ENCODE results near the gene GLP2R.

The GLP2R gene

DNA sequence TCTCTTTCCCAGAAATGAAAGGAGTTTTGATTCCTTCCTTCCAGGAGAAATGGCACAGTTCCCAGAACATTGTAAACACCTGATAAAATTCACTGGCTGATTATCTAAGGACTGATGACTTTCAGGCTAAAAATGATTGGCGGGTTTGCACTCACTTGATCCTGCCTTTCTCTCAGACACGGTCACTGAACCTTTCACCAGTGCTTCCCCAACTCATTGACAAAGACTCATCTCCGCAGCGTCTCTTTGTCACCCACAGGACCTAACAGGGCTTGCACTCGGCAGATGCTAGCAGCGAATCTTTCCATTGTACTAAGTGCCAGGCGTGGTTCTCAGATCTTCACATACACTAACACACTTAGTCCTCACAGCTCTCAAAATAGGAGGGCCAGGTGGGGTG lies 27.0 kb upstream of the GLP2R start:
- Mint-ChIP-seq H3K4me3 (no peak overlapping the region), H3K4me1 (no peaks in the 10 kb centered on the region), H3K9me3 (peaks cover under 1% of the 10 kb centered on the region), H3K27ac (no peak overlapping the region), H3K36me3 (ENCODE audit: low read depth) (no peaks in the 10 kb centered on the region), H3K27me3 (ENCODE audit: low read depth, poor library complexity) (peaks cover 32% of the 10 kb centered on the region)
- no peak for DNase-seq
- TF ChIP-seq, protein P1, sequence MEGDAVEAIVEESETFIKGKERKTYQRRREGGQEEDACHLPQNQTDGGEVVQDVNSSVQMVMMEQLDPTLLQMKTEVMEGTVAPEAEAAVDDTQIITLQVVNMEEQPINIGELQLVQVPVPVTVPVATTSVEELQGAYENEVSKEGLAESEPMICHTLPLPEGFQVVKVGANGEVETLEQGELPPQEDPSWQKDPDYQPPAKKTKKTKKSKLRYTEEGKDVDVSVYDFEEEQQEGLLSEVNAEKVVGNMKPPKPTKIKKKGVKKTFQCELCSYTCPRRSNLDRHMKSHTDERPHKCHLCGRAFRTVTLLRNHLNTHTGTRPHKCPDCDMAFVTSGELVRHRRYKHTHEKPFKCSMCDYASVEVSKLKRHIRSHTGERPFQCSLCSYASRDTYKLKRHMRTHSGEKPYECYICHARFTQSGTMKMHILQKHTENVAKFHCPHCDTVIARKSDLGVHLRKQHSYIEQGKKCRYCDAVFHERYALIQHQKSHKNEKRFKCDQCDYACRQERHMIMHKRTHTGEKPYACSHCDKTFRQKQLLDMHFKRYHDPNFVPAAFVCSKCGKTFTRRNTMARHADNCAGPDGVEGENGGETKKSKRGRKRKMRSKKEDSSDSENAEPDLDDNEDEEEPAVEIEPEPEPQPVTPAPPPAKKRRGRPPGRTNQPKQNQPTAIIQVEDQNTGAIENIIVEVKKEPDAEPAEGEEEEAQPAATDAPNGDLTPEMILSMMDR (IDR thresholded peaks at IDR 0.05) = no peak

DNA sequence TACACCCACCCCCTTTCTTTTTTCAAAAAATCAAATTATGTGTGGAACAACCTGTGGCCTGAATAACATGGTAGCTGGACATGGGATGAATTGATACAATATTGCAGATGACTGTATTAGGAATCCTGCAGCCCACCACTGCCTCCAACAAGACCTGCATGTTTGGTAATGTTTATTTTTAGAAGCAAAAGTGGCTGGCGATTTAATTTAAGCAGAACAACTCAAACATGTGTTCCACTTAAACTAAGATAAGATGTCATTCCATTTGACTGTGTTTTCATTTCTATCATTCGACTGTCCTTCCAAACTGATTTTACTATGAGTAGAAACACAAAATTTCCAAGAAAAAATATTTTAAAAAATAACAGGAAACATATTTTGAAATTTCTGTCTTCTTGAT lies 24.2 kb upstream of the GLP2R start:
- no peak overlapping the region for H3K27ac Mint-ChIP-seq

DNA sequence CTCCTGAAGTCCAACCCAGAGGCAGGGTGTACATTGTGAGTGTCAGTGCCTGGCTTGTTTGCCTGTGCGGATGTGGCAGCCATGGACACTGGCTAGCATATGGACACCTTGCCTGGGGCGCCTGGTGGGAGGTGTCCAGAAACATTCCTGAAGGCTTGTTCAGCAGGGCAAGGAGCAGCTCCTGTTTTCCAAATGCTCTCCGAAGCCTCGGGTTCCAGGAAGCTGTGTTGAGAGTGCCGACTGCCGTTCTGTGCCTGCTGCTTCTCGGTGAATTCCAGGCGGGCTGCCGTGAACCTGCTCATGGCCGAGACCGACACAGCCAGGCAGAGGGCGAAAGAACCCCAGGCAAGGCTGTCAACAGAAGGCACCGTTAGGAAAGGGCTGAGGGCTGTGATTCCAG lies 23.4 kb upstream of the GLP2R start:
- DNase-seq = no peak
- TF ChIP-seq, protein P1 (IDR thresholded peaks at IDR 0.05) = no peak
- H3K27me3 Mint-ChIP-seq (ENCODE audit: low read depth, poor library complexity) = peaks cover 14% of the 10 kb centered on the region
- peaks cover 4% of the 10 kb centered on the region for H3K36me3 Mint-ChIP-seq (ENCODE audit: low read depth)
- no peak overlapping the region for H3K27ac Mint-ChIP-seq
- H3K4me1 Mint-ChIP-seq = peaks cover 10% of the 10 kb centered on the region
- H3K9me3 Mint-ChIP-seq = peaks cover 20% of the 10 kb centered on the region
- H3K4me3 Mint-ChIP-seq = no peak overlapping the region

More for the DNA sequence above, 24.2 kb upstream of the GLP2R start:
- Mint-ChIP-seq H3K36me3 (ENCODE audit: low read depth) (peaks cover 4% of the 10 kb centered on the region), H3K4me3 (no peak overlapping the region), H3K9me3 (peaks cover 20% of the 10 kb centered on the region), H3K27me3 (ENCODE audit: low read depth, poor library complexity) (peaks cover 19% of the 10 kb centered on the region), H3K4me1 (peaks cover 8% of the 10 kb centered on the region)
- TF ChIP-seq, protein P1 (IDR thresholded peaks at IDR 0.05) = no peak
- DNase-seq = no peak

DNA sequence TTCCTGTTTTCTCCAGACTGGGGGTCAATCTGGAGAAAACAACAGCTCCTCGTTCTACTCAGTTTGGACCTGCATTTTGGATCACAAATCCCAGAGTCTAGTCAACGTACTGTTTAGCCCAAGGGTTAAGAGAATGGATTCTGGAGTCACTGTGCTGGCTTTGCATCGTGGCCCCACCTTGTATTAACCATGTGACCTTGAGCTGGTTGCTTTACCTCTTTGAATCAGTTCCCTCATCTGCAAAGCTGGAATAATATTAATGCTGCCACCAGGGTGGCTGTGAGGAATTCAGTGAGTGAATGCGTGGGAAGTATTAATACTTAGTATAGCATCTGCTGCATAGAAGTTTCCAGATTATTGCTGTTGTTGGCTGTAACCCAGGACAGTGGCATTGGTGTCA lies 23.0 kb upstream of the GLP2R start:
- H3K27ac Mint-ChIP-seq = no peak overlapping the region
- H3K4me3 Mint-ChIP-seq = no peak overlapping the region
- TF ChIP-seq, protein P1 (IDR thresholded peaks at IDR 0.05) = no peak
- H3K4me1 Mint-ChIP-seq = peaks cover 10% of the 10 kb centered on the region
- H3K36me3 Mint-ChIP-seq (ENCODE audit: low read depth) = peaks cover 4% of the 10 kb centered on the region
- H3K9me3 Mint-ChIP-seq = peaks cover 20% of the 10 kb centered on the region
- peaks cover 16% of the 10 kb centered on the region for H3K27me3 Mint-ChIP-seq (ENCODE audit: low read depth, poor library complexity)
- DNase-seq = no peak

DNA sequence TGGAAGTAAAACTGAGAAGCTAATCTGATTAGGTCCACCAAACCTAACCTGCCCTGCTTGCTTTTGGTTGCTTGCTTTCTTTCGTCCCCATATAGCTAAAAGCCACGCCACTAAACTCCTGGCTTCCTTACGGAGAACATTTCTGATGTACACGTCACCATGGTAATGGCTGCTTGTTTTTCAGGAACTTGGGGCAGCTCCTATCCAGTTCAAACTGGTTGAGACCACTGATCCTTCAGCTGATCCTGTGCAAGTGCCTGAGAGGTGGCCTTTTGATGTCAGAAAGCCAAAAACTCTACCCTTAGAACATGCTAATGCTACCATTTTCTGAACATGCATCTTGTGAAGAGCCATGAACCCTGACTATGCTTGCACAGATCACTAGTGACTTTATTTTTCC lies 20.0 kb upstream of the GLP2R start:
- Mint-ChIP-seq H3K36me3 (ENCODE audit: low read depth) (peaks cover 4% of the 10 kb centered on the region), H3K4me3 (no peak overlapping the region), H3K4me1 (peaks cover 10% of the 10 kb centered on the region), H3K27ac (no peak overlapping the region), H3K9me3 (peaks cover 20% of the 10 kb centered on the region), H3K27me3 (ENCODE audit: low read depth, poor library complexity) (peaks cover 18% of the 10 kb centered on the region)
- DNase-seq = no peak
- TF ChIP-seq, protein P1 (IDR thresholded peaks at IDR 0.05) = no peak

DNA sequence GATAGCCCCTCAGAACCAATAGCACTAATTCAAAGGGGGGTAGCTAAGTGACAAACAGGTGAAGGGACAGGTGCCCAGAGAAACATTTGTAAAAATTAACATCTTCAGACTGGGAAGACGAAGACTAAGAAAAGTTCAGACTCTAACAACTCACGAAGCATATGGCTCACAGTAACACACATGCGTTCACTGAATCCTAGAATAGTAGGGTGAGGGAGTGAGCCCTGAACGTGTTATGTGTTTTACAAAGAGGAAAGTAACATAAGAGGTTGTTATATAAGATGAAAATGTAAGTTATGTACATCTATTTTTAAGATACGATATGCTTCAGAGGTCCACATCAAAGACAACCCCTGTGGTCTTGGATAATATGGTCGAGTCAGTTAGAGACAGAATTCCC lies 19.0 kb upstream of the GLP2R start:
- Mint-ChIP-seq H3K27ac (no peak overlapping the region), H3K4me3 (no peak overlapping the region), H3K9me3 (peaks cover 20% of the 10 kb centered on the region), H3K27me3 (ENCODE audit: low read depth, poor library complexity) (peaks cover 18% of the 10 kb centered on the region), H3K36me3 (ENCODE audit: low read depth) (peaks cover 4% of the 10 kb centered on the region), H3K4me1 (peaks cover 10% of the 10 kb centered on the region)
- TF ChIP-seq, protein P1 (IDR thresholded peaks at IDR 0.05) = no peak
- DNase-seq = no peak

Measured in nephron progenitor cell (in vitro differentiated cells).